CD4-positive, alpha-beta memory T cell (primary cell): ENCODE data around the gene CEACAM19. TPM values are rescaled to one million over a fixed set of nuclear protein-coding genes. Genes with fewer than 3 reads are reported as not detected.
"Not testable (repeated sequence)": the region's sequence is repeated elsewhere in the genome, so short reads cannot be mapped to it uniquely, and the experiment has no call there.

Source experiments
- CTCF ChIA-PET: fragments of 350-600 bp; sonication (Branson Sonifier 250); formaldehyde crosslinking; loops from one replicate; lab custom pipeline; 2021; ENCODE audit warnings: inconsistent platforms; ENCODE audit not compliant: partially characterized antibody; lab: Charles Lee
- POLR2A ChIA-PET: fragments of 350-600 bp; sonication (Branson Sonifier 250); formaldehyde crosslinking; loops from one replicate; lab custom pipeline; 2021; ENCODE audit not compliant: partially characterized antibody; lab: Charles Lee
- DNase-seq, 5 donors: peaks; one replicate each; pipeline versions ENCODE4 v3.0.0 to v3.0.0-alpha.2; 2020 to 2022; ENCODE audit warnings: mixed read lengths in 1 of 5
- H3K27ac ChIP-seq: one replicate; pipeline ENCODE4 v1.7.0; 2013; ENCODE audit warnings: low read depth, low read length
- H3K27me3 ChIP-seq: 2 replicates; pipeline ENCODE4 v1.7.0; 2013; ENCODE audit warnings: mild to moderate bottlenecking, low read length, moderate library complexity; ENCODE audit not compliant: insufficient read depth
- H3K36me3 ChIP-seq: 2 replicates; pipeline ENCODE4 v1.7.0; 2013; ENCODE audit warnings: mild to moderate bottlenecking, low read length, moderate library complexity; ENCODE audit not compliant: insufficient read depth
- H3K4me1 ChIP-seq: 2 replicates; pipeline ENCODE4 v1.7.0; 2013; ENCODE audit warnings: mild to moderate bottlenecking, low read length, moderate library complexity; ENCODE audit not compliant: insufficient read depth
- H3K4me3 ChIP-seq, 2 donors: one replicate each; pipeline ENCODE4 v1.7.0; 2013; ENCODE audit warnings: low read length in 2 of 2, mild to moderate bottlenecking in 1 of 2
- H3K9me3 ChIP-seq, 2 donors: one replicate each; pipeline ENCODE4 v1.7.0; 2013; ENCODE audit warnings: low read length in 2 of 2, control low read depth in 1 of 2; ENCODE audit not compliant: control insufficient read depth in 1 of 2
- H3K27ac Mint-ChIP-seq, 7 donors: one replicate each; pipeline ENCODE4 v1.8.0; 2020 to 2021; ENCODE audit warnings: mixed read lengths in 7 of 7, mild to moderate bottlenecking in 6 of 7, inconsistent platforms in 3 of 7, moderate library complexity in 3 of 7
- H3K27me3 Mint-ChIP-seq, 2 donors: one replicate each; pipeline ENCODE4 v1.8.0; 2020 to 2021; ENCODE audit warnings: mixed read lengths in 2 of 2
- H3K36me3 Mint-ChIP-seq, 2 donors: one replicate each; pipeline ENCODE4 v1.8.0; 2020 to 2021; ENCODE audit warnings: mixed read lengths in 2 of 2, inconsistent platforms in 1 of 2, mild to moderate bottlenecking in 1 of 2
- H3K4me1 Mint-ChIP-seq, 4 donors: one replicate each; pipeline ENCODE4 v1.8.0; 2020 to 2021; ENCODE audit warnings: mixed read lengths in 4 of 4, mild to moderate bottlenecking in 1 of 4
- H3K4me3 Mint-ChIP-seq, 8 donors: one replicate each; pipeline ENCODE4 v1.8.0; 2020 to 2021; ENCODE audit warnings: mixed read lengths in 8 of 8, mild to moderate bottlenecking in 7 of 8, moderate library complexity in 6 of 8, inconsistent platforms in 3 of 8
- H3K9me3 Mint-ChIP-seq, 8 donors: one replicate each; pipeline ENCODE4 v1.8.0; 2020 to 2021; ENCODE audit warnings: mixed read lengths in 8 of 8, mild to moderate bottlenecking in 5 of 8, inconsistent platforms in 3 of 8, moderate library complexity in 1 of 8
- intact Hi-C: fragments of 100-400 bp; cut with micrococcal nuclease; formaldehyde crosslinking; loops from one replicate; pipeline ENCODE4 v1.15.1; 2023
- polyA plus RNA-seq, 2 donors: library from polyadenylated mRNA; unstranded; fragments of 300-500 nt; fragmentation: Illumina TruSeq; gene quantifications; one replicate each; pipeline ENCODE4 v1.2.3, GENCODE V29; 2021
- total RNA-seq, 2 experiments: library from RNA; stranded (reverse); gene quantifications; one replicate each; pipeline ENCODE4 v1.2.3, GENCODE V29; 2021

The CEACAM19 gene
- total and polyA plus RNA-seq, 4 experiments from 2014 or later = 1.3 to 1.4 TPM; not detected in 2

DNA sequence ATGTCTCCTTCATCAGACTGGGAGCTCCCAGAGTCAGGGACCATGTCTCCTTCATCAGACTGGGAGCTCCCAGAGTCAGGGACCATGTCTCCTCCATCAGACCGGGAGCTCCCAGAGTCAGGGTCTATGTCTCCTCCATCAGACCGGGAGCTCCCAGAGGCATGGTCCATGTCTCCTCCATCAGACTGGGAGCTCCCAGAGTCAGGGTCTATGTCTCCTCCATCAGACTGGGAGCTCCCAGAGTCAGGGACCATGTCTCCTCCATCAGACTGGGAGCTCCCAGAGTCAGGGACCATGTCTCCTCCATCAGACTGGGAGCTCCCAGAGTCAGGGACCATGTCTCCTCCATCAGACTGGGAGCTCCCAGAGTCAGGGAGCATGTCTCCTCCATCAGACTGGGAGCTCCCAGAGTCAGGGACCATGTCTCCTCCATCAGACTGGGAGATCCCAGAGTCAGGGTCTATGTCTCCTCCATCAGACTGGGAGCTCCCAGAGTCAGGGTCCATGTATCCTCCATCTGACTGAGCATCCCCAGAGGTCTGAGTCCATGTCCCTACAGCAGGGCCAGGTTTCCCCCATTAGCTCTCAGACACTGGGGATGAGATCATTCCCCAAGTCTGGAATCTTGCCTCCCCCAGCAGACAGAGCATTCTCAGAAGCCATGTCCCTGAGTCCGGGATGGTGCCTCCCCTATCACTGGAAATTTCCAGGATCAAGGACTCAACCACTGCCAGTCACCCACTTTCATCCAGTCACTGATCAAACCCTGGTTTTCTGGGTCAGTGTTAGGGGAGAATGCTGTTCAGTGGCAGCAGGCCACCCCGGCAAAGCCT, 38.4 kb downstream of the CEACAM19 start:
- H3K27ac Mint-ChIP-seq, H3K4me1 Mint-ChIP-seq, DNase-seq, intact Hi-C loops, H3K4me1 ChIP-seq, H3K4me3 ChIP-seq, H3K27ac ChIP-seq, H3K36me3 ChIP-seq, H3K27me3 ChIP-seq, H3K9me3 ChIP-seq, H3K4me3 Mint-ChIP-seq, H3K36me3 Mint-ChIP-seq, H3K27me3 Mint-ChIP-seq, H3K9me3 Mint-ChIP-seq: not testable (repeated sequence)
- ChIA-PET CTCF (interaction anchor here (1.2 to 1.9 kb wide), 4 partner anchors 14 to 75 kb away, joined by 3 to 7 read pairs (median 4); no protein-coding TSS in a partner anchor), POLR2A (interaction anchor here (0.9 kb wide), 1 partner anchor 17 kb away, joined by 3 read pairs; no protein-coding TSS in a partner anchor)

DNA sequence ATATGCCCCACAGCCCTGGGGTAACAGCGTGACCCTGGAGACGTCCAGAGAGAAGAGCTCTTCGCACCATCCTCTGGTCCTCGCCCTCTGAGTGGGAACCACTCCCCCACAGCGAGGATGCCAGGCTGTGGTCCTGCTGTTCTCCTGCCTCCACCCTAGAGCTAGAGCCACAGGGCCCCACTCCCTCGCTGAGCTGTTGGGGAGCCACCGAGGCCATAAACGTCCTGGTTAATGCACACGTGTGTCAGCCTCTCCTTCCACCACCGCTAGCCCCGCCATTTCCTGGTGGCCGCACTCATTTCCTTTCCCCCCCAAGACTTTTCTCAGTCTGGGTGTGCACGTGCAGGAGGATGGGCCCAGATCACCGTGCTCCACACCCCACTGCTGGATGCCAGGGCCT, 39.2 kb downstream of the CEACAM19 start:
- Histone ChIP-seq H3K27me3 (no peaks in the 10 kb centered on the region), H3K9me3 (peaks cover 0 to 7% of the 10 kb centered on the region in 2 donors), H3K27ac (no peak overlapping the region), H3K36me3 (no peaks in the 10 kb centered on the region), H3K4me3 (no peak overlapping the region), H3K4me1 (no peaks in the 10 kb centered on the region)
- Mint-ChIP-seq H3K4me3 (no peak overlapping the region), H3K4me1 (no peaks in the 10 kb centered on the region), H3K36me3 (peaks cover 0 to under 1% of the 10 kb centered on the region in 2 donors), H3K9me3 (peaks cover 1 to 17% (median 13%) of the 10 kb centered on the region in 8 donors), H3K27me3 (no peaks in the 10 kb centered on the region), H3K27ac (peak overlapping the region in 2 of 7 donors; percentile 37 to 62)
- ChIA-PET CTCF (no interaction called here), POLR2A (no interaction called here)
- no peak for DNase-seq
- intact Hi-C loops = no loop called here

GRCh38 chr19:44712864-44713515, 41.7 kb downstream of the CEACAM19 start:
- no peak for DNase-seq
- H3K4me3 ChIP-seq = no peak overlapping the region
- H3K4me1 Mint-ChIP-seq = no peaks in the 10 kb centered on the region
- H3K27me3 ChIP-seq = no peaks in the 10 kb centered on the region
- H3K9me3 ChIP-seq = peaks cover 0 to 7% of the 10 kb centered on the region in 2 donors
- POLR2A ChIA-PET = no interaction called here
- H3K4me1 ChIP-seq = no peaks in the 10 kb centered on the region
- H3K27ac Mint-ChIP-seq = peak overlapping the region in 1 of 7 donors; percentile 11
- peaks cover 2 to 22% (median 16%) of the 10 kb centered on the region in 8 donors for H3K9me3 Mint-ChIP-seq
- H3K36me3 Mint-ChIP-seq = peaks cover 0 to 3% of the 10 kb centered on the region in 2 donors
- no peak overlapping the region for H3K4me3 Mint-ChIP-seq
- no peaks in the 10 kb centered on the region for H3K27me3 Mint-ChIP-seq
- CTCF ChIA-PET = interaction anchor here (0.7 to 4.5 kb wide), 3 partner anchors 11 to 1410 kb away, joined by 3 to 35 read pairs (median 11); no protein-coding TSS in a partner anchor
- H3K27ac ChIP-seq = no peak overlapping the region
- intact Hi-C loops = no loop called here
- H3K36me3 ChIP-seq = no peaks in the 10 kb centered on the region

DNA sequence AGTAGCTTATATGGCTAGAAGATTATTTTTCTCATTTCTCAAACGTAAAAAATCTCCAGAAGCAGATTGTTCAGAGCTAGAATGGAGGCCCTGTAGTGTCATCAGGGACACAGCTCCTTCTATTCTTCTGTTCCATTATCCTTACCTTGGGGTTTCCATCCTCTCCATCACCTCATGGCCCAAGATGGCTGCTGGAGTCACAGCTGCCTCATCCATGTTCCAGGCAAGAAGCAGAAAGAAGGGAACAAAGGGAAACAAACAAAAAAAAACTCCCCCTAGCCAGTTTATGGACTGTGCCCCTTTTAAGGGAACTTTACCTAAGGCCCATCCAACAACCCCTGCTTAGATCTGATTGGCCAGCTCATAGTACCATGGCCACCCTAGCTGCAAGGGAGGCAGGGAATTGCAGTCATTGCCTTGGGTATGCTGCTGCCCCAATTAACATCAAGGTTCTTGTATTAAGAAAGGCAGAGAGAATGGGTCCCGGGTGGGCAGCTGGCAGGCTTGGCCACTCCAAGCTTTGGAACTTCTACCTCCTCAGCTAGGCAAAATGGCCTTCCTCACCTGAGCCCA, 43.4 kb downstream of the CEACAM19 start:
- ChIA-PET POLR2A (interaction anchor here (0.7 to 0.8 kb wide), 2 partner anchors 23 to 56 kb away, joined by 3 read pairs; no protein-coding TSS in a partner anchor), CTCF (interaction anchor here (1.4 to 4.5 kb wide), 3 partner anchors 9 to 56 kb away, joined by 5 to 35 read pairs (median 11); no protein-coding TSS in a partner anchor)
- Mint-ChIP-seq H3K4me3 (no peak overlapping the region), H3K27me3 (no peaks in the 10 kb centered on the region), H3K27ac (peak overlapping the region in 1 of 7 donors; percentile 29), H3K9me3 (peaks cover 2 to 22% (median 16%) of the 10 kb centered on the region in 8 donors), H3K4me1 (no peaks in the 10 kb centered on the region), H3K36me3 (peaks cover 0 to 3% of the 10 kb centered on the region in 2 donors)
- DNase-seq = no peak
- intact Hi-C loops = no loop called here
- Histone ChIP-seq H3K27ac (no peak overlapping the region), H3K4me1 (no peaks in the 10 kb centered on the region), H3K9me3 (peaks cover 0 to 7% of the 10 kb centered on the region in 2 donors), H3K27me3 (no peaks in the 10 kb centered on the region), H3K4me3 (no peak overlapping the region), H3K36me3 (no peaks in the 10 kb centered on the region)

GRCh38 chr19:44717603-44718002, 46.3 kb downstream of the CEACAM19 start:
- no peak overlapping the region for H3K27ac ChIP-seq
- peaks cover 0 to 7% of the 10 kb centered on the region in 2 donors for H3K9me3 ChIP-seq
- H3K9me3 Mint-ChIP-seq = peaks cover 2 to 22% (median 15%) of the 10 kb centered on the region in 8 donors
- H3K4me3 Mint-ChIP-seq = no peak overlapping the region
- no peaks in the 10 kb centered on the region for H3K27me3 Mint-ChIP-seq
- no peak overlapping the region for H3K4me3 ChIP-seq
- peaks cover 0 to 3% of the 10 kb centered on the region in 2 donors for H3K36me3 Mint-ChIP-seq
- CTCF ChIA-PET = interaction anchor here (1.1 to 1.8 kb wide), 3 partner anchors 15 to 53 kb away, joined by 3 to 9 read pairs (median 3); no protein-coding TSS in a partner anchor
- no peaks in the 10 kb centered on the region for H3K36me3 ChIP-seq
- POLR2A ChIA-PET = no interaction called here
- H3K4me1 ChIP-seq = peaks cover 4% of the 10 kb centered on the region
- H3K27me3 ChIP-seq = no peaks in the 10 kb centered on the region
- DNase-seq = no peak
- H3K27ac Mint-ChIP-seq = no peak overlapping the region
- peaks cover 0 to 4% (median under 1%) of the 10 kb centered on the region in 4 donors for H3K4me1 Mint-ChIP-seq
- intact Hi-C loops = no loop called here

DNA sequence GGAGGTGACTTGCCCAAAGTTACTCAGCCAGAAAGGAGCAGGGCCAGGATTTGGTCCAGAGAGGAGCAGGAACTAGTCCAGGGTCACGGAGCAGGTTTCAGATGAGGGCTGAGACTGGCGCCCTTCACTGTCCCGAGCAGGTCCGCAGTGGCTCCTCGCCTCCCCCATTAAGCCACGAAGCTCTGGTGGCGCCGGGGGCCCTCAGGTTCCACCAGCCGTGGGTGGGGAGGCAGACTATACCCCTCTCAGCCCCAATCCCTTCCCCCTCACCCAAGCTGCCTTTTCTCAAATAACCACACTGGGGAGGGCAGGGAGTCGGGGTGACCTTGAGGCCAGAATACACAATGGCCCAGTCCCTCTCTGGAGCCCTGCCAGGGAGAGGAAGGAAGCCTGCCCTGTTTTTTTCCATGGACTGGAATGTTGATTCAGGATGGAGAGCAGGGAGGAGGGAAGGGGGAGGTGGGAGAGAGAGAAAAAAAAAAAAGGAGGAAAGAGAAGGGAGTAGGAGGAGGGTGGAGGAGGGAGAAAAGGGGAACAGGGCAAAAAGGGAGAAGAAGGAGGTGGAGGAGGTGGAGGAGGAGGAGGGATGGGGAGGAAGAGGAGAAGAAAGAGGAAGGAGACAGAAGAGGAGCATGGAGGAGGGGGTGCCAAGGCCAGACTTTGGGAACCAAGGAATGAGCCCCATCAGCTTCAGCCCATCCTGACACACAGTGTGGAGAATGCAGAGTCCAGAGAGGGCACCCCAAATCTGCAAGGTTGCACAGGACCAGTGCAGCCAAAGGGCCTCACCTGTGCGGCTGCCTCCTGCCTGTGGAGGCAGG, 47.4 kb downstream of the CEACAM19 start:
- H3K4me3 Mint-ChIP-seq = no peak overlapping the region
- H3K27me3 Mint-ChIP-seq = no peaks in the 10 kb centered on the region
- peaks cover under 1 to 7% (median 4%) of the 10 kb centered on the region in 4 donors for H3K4me1 Mint-ChIP-seq
- no peak overlapping the region for H3K4me3 ChIP-seq
- POLR2A ChIA-PET = no interaction called here
- peaks cover 7% of the 10 kb centered on the region for H3K4me1 ChIP-seq
- H3K36me3 Mint-ChIP-seq = peaks cover 0 to 3% of the 10 kb centered on the region in 2 donors
- no peak overlapping the region for H3K27ac ChIP-seq
- no peak for DNase-seq
- H3K9me3 ChIP-seq = peaks cover 0 to 7% of the 10 kb centered on the region in 2 donors
- H3K36me3 ChIP-seq = no peaks in the 10 kb centered on the region
- no peaks in the 10 kb centered on the region for H3K27me3 ChIP-seq
- CTCF ChIA-PET = interaction anchor here (1.8 to 2.0 kb wide), 2 partner anchors 28 to 66 kb away, joined by 3 to 5 read pairs; no protein-coding TSS in a partner anchor
- intact Hi-C loops = no loop called here
- H3K27ac Mint-ChIP-seq = no peak overlapping the region
- peaks cover 2 to 22% (median 15%) of the 10 kb centered on the region in 8 donors for H3K9me3 Mint-ChIP-seq
